Stimulated activated naive CD4-positive, alpha-beta T cell treated with Interleukin-2 at 50 U/mL for 16 hours (primary cell): Measurements from ENCODE around the gene GPAT3.
"Not testable (repeated sequence)": the region's sequence is repeated elsewhere in the genome, so short reads cannot be mapped to it uniquely, and the experiment has no call there.

Source experiments
- DNase-seq: peaks from one replicate; lab custom pipeline; 2025; lab: John Stamatoyannopoulos, UW

The GPAT3 gene

DNA sequence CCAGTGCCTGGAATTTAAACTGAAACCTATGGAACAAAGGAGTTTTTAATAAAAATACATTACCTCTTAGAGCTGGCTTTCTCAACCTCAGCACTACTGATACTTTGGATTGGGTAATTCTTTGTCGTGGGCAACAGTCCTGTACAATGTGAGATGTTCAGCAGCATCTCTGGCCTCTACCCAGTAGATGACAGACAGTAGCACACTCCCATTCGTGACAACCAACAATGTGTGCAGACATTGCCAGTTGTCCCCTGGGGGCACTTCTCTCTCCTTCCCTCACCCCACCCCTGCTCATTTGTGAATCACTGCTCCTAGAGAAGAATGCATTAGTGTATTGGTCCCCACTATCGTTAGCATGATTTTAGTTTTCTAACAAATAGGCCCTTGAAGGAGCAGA, 16.2 kb downstream of the GPAT3 start:
- DNase-seq: no peak

DNA sequence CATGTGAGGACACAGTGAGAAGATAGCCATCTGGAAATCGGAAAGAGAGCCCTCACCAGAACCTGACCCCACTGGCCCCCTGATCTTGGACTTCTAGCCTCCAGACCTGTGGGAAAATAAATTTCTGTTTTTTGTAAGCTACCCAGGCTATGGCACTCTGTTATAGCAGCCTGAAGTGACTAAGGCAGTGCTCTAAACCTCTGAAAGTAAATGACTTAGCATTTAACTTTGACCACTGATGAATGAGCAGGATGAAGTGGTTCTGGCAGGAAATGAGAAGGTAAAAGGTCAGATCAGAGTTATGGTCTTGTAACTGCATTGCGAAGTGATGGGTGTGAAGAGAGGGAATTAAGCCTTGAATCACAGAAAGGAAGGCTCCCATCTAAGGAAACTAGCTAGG, 17.0 kb downstream of the GPAT3 start:
- no peak for DNase-seq

GRCh38 chr4:83556006-83556707, 20.2 kb downstream of the GPAT3 start:
- no peak for DNase-seq

DNA sequence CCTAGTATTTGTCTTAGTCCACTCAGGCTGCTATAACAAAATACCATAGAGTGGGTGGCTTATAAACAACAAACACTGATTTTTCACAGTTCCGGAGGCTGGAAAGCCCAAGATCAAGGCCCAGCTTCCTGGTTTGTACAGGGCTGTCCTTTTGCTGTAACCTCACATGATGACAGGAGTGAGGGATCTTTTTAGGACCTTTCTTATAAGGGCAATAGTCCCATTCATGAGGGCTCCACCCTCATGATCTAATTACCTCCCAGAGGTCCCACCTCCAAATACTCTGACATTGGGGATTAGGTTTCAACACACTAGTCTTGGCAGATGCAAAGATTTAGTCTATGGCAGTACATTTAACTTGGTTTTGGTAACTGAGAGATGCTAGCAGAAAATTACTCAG, 20.9 kb downstream of the GPAT3 start:
- no peak for DNase-seq

GRCh38 chr4:83558059-83558653, 22.2 kb downstream of the GPAT3 start:
- DNase-seq: no peak

GRCh38 chr4:83558680-83559079, 22.8 kb downstream of the GPAT3 start:
- no peak for DNase-seq

DNA sequence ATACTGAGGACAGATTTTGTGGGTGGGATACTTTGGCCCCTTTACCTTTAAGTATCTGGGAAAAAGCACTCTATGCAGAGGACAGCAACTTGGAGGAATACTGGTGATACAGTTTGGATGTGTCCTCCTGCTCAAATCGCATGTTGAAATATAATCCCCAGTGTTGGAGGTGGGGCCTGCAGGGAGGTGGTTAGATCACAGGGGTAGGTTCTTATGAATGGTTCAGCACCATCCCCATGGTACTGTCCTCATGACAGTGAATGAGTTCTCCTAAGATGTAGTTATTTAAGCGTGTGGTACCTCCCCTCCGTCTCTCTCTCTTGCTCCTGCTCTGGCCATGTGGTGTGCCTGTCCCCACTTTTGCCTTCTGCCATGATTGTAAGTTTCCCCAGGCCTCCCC, 24.6 kb downstream of the GPAT3 start:
- no peak for DNase-seq

DNA sequence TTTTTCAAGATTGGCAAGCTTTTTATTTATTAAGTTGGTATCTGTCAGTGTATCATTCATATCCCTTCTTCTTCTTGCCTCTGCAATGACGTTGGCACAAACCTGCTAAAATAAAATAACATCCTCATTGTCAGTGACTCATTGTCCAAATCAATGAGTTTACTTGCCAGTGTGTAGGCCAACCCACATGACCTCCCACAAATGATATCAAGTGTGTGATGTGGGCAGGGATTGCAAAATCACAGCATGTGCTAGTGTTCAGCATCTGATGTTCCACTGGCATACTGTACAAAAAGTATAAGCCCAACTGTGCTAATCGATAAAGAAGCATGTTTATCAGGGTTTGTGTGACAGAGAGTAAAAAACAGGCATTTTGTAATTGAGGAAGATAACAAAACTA, 25.5 kb downstream of the GPAT3 start:
- DNase-seq: peak; percentile 14

GRCh38 chr4:83563998-83564397, 28.1 kb downstream of the GPAT3 start:
- no peak for DNase-seq

- no peak for DNase-seq
These were observed 32.2 kb downstream of the GPAT3 start for GRCh38 chr4:83568062-83568461.

GRCh38 chr4:83569429-83569828, 33.5 kb downstream of the GPAT3 start:
- no peak for DNase-seq

DNA sequence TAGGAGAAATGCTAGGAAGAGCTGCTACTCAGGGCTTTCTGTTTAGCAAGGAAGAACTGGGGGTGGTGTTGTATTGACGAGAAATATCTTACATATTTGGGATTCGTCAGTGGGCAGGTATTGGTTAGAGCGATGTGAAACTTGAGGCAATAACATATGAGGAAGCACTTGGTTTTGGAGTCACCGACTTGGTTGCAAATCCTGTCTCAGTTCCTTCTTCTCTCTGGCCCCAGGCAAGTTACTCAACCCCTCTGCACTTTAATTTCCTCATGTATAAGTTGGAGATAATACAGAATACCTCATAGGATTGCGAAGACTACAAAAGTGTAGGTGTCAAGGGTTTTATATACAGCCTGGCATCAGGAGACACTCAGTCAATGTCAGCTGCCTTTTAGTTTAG, 34.1 kb downstream of the GPAT3 start:
- DNase-seq: no peak

GRCh38 chr4:83572848-83573247, 36.9 kb downstream of the GPAT3 start:
- DNase-seq: no peak

DNA sequence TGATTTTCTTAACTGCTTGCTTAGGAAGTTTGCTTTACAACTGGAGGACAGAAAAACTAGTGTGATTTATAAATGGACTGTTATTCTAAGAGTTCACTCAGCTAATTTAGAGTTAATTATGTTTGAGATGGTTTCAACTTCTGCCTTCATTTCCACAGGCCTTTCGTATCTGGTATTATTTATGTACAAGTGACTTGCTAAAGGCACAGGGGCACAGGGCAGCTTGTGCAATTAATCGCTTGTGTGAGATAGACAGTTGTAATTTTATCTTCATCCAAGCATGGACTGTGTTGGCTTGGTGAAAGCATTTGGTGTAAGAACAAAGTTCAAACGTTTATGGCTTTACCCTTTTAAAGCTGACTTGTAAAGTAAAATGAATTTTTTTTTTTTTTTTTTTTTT, 38.3 kb downstream of the GPAT3 start:
- DNase-seq: no peak

DNA sequence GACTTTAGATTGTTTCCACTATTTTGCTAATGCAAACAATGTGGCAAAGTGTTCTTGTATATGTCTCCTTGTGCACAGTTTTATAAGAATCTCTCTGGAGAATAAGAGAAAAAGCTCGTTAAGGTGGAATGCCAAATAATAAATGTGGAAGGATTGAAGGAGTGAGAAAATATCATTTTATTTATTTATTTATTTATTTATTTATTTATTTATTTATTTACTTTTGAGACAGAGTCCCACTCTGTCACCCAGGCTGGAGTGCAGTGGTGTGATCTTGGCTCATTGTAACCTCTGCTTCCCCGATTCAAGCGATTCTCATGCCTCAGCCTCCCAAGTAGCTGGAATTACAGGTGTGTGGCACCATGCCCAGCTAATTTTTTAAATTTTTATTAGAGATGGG, 40.3 kb downstream of the GPAT3 start:
- not testable (repeated sequence) for DNase-seq

DNA sequence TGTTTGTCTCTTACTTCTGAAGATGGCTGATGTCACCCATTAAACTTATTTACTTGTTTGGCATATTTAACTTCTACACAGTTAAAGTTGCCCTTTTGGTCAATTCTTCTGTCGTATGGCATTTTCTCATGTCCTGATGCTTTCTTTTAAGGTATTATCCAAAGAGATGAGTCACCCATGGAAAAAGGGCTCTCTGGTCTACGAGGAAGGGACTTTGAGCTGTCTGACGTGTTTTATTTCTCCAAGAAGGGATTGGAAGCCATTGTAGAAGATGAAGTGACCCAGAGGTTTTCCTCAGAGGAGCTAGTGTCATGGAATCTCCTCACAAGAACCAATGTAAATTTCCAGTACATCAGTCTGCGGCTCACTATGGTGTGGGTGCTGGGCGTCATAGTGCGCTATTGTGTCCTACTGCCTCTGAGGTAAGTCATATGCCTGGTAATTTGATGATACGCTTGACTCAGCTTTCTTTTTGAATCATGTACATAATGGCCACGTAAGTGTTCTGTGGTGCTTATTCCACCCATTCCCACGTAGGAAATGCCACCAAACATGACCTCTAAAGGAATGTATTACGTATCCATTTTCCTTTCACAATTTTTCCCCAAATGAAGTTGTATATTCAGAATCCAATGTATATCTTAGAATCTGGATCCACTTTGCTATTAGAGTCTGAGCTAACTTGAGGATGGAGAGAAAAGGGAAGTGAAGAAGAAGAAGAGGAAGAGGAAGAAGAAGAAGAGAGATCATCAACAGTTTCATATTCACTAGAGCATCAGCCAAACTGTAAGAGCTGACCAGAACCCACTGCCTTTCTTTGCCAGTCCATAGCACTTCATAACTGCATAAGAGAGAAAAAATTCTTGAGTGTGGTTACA, 45.7 kb downstream of the GPAT3 start:
- no peak for DNase-seq

DNA sequence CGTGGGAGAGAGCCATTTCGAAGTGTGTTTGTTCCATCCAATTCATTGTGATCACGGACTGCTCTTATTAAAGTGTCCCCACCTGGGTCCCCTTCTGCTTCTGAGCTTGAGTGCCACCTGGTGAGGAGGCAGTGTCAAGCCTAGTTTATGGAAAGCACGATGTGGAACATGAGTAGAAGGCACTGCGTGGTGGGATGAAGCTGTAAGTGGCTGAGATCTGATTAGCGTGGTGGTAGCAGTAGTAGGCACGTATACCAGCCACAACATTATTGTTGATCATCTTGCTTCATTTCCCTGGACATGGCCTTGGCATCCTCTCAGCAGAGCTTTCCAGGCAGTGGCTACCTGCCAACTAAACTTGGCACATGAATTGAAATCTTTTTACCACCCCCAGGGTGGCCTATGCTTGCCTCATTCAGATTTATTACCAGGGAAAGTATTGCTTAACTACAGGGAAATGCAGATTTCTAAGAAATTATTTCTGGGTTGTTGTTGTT, 46.4 kb downstream of the GPAT3 start:
- no peak for DNase-seq

DNA sequence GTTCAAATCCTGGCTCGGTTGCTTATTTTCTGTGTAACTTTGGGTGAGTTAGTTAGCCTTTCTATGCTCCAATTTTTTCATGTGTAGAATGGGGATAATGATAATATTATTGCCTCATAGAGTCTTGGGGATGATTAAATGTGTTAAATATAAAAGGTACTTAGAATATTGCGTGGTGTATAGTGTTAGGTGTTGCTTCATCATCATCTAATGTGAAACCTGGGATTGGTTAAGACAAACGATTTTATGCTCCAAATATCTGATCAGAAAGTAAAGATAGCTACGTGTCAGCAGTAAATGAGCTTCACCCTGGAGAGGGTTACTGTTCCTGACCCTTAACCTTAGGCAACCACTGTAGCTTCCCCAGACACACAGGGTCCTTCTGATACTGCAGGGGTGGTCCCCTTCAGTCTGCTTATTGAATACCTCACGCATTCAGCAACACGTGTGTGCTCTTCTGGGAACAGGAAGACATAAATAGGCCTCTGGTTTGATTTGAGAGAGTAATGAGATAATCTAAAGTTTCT, 50.1 kb downstream of the GPAT3 start:
- no peak for DNase-seq

GRCh38 chr4:83589279-83589678, 53.4 kb downstream of the GPAT3 start:
- no peak for DNase-seq

DNA sequence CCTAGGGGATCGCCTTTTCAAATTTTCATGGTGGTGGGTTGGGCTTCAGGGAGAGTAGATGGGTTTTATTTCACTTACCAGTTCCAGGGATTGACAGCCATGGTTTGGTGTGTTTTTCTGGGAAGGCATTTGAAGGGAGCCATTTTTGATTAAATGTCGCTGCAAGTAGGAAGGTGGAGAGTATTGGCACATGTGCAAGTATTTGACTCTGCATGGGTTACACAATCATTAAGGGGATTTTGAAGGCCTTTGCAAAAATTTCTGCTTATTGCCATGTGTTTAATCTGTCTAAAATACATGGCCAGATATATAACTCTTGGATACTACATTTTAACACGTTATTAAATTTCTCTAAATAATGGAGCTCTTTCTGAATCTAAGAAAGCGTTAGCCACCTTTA, 55.1 kb downstream of the GPAT3 start:
- no peak for DNase-seq

- DNase-seq: no peak
These were observed 55.8 kb downstream of the GPAT3 start for GRCh38 chr4:83591730-83592129.

DNA sequence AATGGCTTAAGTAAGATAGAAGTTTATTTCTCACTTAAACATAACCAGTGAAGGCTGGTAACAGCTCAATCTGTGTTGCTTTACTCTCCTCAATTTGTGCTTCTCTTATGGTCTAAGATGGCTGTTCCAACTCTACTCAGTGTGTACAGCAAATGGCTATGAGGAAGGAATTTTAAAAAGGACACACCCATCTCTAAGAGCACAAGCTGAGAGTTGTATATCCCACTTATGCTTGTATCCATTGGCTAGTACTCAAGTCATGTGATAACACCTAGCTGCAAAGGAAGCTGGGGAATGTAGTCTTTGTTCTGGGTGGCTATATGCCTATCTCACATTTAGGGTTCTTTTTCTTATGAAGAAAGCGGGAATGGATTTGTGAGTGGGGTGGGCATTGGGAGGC, 63.3 kb downstream of the GPAT3 start:
- DNase-seq: no peak

DNA sequence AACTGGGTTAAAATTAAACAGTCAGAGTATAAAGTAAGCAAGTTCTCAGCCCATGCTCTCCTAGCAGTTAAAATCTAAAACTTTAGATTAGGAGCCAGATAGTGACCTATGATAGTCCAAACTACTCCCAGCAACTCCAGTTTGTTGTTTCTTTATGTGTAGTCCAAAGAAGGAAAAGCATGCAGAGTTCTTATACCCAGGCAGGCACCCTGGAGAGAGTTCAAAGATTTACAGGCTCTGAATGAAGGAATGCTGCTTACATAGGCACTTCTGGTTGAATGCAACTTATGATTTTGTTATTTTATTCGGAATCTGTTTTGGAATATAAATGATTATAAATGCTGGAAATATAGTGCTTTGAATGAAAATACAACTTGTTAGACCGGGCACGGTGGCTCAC, 67.2 kb downstream of the GPAT3 start:
- no peak for DNase-seq
